OCI-M1 (cell line): ENCODE measurements around the gene DDB1.

Experiments
- DNase-seq: peaks from one replicate; lab custom pipeline; 2025; lab: John Stamatoyannopoulos, UW

Gene DDB1

DNA sequence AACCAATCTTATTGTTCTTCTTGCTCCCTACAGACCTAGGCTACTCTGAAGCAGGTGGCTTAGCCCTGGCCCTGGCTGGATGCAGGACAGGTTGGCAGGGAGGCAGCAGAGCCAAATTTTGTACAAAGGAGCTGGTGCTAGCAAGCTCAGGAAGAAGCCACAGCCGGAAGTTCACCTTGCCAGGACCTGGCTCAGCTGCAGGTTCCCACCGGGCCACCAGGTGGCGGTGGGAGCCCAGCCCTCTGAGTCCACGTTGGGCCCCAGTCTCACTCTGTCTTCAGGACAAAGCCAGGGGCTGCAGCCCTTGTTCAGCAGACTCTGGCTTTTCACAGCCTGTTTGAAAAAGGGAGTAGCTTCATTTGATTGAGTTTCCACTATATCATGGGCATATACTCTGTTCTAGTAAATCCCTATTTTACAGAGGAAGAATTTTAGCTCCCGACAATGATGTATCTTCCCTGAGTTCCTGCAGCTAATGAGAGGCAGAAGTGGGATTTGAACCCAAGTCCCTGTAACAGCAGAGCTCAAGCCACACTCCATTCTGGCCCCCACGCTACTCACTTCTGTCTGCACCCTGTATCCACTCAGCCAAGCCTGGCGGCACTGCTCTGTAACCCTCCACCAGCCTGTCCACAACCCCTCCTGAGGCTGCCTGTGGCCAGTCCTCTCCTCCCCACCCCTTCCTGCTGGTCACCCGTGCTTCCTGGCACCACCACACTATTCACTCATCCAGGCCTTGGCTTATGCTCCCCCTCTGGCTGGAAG is 3.4 kb upstream of the DDB1 start:
- peak; percentile 91 for DNase-seq

DNA sequence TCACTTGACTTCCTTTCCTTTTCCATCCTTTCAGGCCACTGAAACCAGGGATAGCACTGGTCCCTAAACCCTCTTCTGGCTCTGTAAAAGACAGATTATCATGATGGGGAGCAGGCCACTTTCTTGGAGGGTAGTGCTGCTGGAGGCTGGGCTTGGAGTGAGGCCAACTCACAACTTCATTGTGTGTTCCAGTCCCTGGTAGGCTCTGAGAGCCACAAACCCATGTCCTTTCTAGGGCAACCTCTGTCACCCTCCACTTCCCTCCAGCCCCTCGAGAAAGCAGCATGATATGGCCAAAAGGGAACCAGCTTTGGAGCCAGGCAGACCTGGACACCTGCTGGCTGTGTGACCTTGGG is 2.4 kb upstream of the DDB1 start:
- DNase-seq: peak; percentile 25

DNA sequence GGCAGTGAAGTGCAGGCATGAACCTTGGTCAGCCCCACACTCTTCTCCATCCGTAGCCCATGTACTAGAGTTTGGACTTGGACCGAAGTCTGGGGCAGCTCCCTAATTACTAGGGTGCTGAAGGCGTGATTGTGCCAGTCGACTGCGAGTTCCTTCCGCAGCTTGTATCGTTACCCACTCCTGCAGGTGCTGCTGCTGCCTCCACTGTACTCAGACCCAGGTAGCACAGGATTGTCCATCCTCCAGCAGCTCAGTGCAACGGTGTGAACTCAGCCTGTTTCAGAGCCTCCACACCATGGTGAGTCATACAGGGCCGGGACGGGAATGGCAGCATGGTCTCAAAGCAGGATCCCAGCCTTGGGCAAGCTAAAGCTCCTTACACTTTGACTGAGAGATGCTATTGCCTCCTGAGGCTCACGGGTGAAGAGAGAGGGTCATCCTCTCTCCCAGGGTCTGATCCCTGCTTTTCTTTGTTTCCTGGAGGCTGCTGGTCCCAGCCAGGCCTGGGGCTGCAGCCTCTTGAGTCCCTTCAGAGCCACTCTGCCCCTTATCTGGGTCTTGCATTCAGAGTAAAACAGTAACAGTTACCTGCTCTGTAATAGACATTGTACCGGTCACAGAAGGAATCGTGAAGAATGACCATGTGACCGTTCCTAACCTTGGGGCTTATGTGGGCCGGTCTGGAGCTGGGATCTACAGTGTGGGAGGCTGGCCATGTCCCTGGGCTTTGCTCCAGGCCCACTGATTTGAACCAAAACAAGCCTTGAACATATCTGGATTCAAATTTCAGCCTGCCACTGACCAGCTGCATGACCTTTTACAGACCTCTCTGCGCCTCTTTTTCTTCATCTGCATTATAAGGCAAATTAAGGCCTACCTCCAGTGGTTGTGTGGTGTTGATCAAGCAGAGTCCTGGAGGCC is 1.8 kb upstream of the DDB1 start:
- peak; percentile 23 for DNase-seq

DNA sequence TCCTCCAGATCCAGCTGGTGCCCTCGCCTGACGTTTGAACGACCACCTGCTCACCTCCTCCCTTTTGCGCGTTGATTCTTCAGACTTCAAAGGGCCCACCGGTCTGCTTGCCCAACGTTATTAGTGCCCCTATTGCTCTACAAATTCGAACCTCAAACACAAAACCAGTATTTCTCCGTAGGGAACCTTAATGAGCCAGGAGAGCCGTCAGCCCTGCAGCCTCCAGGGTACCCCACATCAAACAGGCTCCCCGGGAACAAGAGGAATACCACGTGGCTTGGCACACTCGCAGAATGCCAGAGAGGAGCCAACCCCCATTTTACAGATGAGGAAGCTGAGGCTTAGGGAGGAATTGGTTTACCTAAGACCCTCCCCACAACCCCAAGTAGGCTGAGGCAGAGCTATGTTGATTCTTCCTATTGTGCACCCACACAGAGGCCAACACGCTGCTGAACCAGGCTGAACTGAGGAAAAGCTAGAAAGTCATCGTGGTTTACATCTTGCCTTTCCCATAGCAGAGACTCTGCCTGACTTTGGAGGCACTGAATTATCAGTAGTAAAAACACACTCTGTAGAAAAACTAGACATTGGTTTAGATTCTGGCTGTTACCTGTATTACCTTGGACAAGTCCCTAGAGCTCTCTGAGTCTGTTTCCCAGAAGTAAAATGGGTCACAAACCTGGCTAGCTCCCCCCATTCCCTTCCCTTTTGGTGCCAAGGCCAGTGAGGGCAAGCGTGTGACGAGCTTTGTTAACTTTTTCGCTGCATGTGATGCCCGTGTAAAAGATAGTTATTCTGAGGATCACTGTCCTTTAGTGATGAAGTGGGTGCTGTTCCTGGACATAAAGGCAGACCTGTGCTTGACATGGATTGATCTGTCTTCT is 887 bp upstream of the DDB1 start:
- peak; percentile 58 for DNase-seq

DNA sequence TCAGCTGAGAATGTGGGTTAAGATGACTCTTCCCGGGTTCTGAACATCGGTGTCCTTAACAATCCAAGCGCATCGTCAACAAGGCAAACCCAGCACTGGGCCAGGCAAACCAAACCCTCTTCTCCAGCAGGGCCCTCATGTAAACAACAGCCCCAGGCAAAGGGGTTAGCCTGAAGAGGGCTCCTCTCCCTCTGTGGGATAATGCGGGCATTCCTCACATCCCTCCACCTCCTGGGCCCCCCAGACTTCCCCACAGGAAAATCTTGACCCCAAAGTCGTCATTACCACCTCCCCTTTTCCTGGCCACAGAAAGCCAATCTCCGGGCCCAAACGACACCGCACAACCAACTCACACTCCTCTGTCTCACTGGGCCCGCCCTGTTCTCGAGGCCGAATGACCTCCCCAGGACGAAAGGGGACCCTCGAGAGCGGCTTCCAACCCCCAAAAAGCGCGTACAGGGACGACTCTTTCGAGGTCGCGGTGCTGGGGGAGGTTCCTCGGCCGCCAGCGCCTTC is 566 bp downstream of the DDB1 start:
- DNase-seq: no peak

DNA sequence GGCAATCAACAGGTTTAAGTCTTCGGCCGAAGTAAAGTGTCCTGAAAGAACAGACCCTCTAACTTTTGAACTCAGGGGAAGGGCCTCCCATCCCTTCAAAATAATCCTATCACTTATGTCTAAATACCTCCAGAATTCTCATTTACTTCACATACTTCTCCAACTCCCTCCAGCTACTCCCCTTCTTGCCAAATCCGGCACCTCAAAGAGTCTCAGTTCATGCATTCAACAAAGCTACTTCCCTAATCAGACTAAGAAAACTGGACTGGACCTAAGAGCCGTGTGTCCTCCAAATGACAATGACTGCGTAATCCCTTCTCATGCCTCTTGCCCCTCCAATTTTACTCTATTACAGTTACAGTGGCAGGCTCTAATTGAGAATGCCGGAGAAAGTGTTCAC is 1.3 kb downstream of the DDB1 start:
- peak; percentile 42 for DNase-seq

DNA sequence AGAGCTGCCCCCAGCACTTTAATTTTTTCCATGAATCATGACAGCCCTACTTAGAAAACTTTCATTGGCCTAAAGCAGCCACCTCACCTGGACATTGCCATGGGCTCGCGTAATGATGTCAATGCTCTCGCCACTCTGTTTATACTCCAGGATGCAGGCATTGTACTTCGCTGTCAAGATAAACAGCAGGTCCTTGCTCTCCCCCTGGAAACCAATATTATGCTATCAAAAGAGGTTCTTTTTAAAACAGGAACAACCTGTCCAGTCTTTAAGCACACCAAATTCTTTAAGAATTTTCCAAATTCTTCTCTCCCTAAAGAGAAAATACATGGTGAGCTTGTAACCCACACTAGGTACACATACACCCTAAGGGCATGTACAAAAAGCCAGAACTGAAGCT is 3.0 kb downstream of the DDB1 start:
- no peak for DNase-seq

DNA sequence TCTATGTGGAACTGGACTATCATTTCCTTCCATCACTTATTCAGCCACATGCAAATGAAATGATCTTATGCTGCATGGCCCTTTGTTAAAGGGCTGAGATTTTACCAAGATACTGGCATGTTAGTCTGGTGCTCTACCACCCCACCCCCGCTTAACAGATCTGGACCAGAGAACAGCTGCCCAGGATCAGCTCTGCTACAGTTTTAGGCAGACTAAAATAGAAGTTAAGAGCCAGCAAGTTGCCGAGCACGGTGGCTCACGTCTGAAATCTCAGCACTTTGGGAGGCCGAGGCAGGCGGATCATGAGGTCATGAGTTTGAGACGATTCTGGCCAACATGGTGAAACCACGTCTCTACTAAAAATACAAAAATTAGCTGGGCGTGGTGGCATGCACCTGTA is 4.6 kb downstream of the DDB1 start:
- DNase-seq: no peak

DNA sequence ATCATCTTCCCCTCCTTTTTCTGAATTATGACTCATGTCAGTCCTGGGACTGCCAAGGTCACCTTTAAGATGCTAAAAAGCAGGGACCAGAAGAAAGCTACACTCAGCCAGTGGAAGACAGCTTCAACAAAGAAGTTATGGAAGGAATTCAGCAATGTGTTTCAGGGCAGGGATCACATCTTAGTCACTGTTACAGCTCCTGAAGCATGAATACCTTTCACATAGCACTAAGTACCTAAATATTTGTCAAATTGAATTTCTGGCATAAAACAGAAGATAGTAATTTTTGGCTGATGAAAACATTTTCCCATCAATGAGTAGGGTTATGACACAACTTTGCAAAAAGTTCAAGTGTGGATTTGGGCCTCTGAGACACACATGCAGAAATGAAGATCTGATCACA is 5.2 kb downstream of the DDB1 start:
- DNase-seq: no peak

DNA sequence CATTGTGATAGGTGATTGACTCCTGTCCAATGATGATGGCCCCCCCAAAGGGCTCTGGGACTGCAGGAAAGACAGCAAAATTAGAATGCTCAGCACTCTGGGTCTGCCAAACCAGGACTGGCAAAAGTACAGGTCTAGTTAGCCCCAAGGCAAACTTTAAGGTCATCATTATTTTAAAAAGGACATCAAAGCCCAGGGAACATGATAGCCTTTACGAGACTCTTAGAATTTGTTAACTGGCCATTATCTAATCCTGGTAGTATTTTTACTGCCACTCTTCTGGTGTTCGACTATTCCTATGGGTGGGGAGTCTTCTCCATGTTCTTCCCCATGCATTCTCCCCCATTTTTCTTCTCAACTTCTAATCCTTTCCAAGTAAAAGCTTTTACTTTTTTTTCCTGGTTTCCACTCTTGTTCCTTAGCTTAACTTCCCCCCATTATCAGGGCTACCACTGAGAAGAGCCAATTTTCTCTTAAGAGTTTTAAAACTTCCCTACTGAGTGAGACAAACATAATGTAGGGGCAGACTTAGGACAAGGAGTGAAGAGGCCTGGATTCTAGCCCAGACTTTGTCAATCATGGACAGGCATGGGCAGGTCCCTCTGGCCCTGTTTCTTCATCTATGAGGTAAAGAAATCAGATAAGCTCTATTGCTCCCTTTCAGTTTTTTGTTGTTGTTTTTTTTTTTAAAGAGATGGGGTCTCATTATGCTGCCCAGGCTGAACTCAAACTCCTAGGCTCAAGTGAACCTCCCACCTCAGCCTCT is 7.1 kb downstream of the DDB1 start:
- no peak for DNase-seq

DNA sequence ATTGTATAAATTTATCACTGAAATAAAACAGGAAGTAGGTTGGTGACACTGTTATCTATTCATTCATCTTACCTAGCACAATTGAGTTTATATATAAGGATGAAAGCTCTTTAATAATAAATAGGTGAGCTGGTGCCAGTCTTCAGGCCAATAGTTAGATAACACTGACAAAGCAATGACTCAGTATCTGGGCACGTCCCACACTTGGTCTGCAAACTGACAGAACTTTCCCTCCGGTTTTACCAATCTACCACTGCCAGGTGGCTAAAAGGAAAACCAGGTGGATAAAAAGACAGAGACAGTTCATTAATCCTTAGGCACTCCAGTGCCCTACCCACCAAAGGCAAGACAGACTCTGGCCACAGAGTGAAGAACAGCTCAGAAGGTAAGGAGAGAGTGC is 17.6 kb downstream of the DDB1 start:
- no peak for DNase-seq

DNA sequence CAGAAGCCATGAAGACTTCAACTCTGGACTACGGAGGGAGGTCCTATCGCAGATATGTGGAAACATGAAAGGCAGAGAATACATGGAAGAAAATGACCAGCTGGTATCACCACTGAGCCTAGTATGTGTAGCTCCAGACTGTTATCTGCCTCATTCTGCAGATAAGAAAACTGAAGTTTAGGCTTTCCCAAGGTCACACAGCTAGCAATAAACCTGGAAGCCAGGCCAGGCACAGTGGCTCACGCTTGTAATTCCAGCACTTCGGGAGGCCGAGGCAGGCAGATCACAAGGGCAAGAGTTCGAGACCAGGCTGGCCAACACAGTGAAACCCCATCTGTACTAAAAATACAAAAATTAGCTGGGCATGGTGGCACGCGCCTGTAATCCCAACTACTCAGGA is 22.2 kb downstream of the DDB1 start:
- DNase-seq: no peak

DNA sequence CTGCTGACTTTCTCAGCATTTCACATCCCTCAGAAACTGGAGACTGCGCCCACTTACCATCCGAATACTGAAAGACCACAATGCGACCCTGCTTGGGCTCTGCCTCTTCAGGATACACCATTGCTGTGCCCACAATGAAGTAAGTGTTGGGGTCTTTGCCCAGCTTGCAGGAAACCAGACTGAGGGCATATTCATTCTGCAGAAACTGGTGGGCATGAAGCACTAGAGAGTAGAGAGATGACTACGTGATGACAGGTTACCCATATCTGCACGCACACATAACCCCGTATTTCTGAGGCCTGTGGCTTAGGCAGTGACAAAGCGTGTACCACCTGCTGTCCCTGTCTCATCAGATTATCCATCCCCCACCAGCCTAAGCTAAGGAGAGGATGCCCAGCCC is 23.2 kb downstream of the DDB1 start:
- no peak for DNase-seq

DNA sequence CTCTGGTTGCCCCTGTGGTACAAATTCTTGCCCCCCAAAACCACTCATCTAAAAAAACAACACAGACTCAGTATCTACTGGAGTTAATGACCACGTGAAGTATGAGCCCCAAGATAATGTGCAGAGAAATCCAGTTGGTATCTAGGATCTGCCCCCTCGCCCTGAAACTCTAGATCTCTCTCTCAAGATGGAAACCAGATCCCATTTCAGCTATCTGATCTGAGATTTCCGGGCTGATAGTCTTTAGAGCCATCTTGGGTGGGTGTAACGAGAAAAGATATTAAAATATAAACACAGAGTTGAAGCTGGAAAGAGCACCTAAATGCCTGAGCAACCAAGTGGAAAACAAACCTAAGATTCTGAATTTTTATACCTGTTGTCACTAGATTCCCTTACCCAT is 23.8 kb downstream of the DDB1 start:
- DNase-seq: no peak

DNA sequence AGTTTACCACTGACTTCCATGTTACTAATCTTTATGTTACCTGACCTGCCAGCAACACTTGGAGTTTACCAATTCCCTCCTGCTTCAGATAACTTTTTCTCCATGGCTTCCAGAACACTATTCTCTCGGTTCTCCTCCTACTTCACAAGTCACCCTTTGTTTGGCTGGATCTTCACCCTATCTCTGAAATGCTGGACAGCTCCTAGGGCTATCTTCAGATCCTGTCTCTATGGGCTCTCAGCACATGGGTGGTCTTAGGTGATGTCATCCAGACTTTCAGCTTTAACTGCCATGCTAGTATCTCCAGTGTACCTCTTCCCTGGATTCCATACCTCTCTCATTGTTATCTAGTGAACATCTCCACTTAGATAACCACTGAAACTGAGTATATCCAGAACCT is 25.6 kb downstream of the DDB1 start:
- no peak for DNase-seq

DNA sequence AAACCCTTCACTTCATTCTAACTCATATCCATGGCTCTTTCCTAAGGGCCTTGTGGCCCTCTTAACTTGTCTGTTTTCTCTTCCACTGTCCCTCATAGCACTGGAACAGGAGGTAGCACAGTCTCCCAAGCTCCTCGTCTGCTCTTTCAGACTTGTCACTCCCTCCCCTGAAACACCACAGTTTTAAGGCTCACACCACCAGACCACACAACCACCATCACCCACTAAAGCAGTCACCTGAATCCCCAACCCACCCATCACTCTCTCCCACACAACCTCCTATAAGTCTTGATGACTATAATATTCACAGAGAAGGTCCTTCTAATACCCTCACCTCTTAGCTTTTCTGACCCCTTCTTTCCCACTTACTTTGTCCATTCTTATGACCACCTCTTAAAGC is 26.7 kb downstream of the DDB1 start:
- DNase-seq: no peak

DNA sequence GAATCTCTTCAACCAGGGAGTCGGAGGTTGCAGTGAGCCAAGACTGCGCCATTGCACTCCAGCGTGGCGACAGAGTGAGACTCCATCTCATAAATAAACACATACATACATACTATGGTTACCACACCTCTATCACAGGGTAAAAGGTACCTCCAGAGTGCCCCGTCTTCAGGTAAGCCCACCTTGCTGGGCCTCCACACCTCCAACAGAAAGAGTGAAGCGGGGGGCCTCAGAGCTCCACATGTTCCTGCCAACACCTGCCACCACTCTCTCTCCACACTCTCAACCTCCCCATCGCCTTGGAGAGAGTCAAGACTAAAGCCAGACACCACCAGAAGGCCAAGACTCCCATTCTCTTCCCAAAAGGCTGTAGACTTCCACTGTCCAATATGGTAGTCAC is 27.5 kb downstream of the DDB1 start:
- DNase-seq: no peak

DNA sequence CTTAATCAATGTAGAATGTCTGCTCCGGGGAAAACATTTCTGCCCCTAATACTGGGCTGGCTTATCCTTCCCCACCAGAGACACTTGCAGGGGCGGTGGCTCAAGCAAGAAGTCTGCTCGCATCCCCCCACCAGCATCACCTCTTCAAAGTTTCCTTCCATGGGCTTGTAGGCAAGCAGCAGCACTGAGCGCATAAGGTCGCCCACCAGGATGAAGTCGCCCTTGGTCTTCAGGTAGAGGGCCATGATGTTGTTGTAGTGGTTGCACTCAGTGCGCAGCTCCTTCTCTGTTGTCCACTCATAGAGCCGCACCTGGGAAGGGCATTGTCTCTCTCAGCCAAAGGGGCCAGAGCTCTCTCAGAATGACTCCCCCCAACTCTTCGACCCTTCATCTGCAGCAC is 29.2 kb downstream of the DDB1 start:
- DNase-seq: no peak

DNA sequence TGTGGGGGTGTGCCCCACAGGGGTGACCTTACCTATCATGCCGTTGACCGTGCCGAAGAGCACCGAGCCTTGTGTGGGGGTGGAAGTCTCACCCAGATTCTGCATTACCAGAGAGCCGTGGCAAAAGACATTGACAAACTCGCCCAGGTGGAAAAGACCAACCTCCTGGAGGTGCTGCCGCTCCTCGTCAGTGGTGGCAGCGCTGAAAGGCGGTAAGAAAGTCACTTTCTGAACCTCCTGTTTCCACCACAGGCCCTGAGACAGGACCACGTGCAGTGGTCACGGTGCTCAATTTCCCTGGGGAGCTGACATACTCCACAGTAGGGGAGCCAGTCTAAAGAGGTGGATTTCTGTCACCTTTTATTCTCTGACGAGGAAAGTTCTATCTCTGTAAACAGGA is 30.4 kb downstream of the DDB1 start:
- no peak for DNase-seq

DNA sequence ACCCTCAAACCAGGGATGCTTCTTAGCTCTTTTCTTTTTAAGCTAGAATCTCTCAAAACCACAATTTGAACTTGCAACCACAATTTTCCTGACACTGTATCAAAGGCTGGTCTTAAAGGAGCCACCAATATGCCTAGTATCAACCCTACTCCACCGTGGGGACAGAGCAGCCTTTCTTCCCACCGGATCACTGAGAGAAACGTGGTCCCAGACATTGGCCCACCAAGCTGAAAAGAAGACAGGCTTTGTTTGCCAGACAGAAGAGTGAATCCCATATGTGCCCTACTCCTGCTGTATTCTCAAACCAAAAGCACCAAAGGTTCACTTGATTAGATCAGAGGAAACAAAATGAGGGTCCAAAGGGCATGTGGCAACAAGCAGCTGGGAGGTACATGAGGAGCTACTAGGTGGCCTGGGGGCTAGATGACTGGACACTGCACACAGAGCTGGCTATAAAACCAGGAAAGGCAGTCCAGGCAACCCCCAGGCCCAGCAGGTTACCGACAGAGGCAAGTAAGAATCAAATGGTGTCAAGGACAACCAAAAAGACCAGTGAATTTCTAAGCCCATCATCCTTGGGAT is 34.2 kb downstream of the DDB1 start:
- no peak for DNase-seq

DNA sequence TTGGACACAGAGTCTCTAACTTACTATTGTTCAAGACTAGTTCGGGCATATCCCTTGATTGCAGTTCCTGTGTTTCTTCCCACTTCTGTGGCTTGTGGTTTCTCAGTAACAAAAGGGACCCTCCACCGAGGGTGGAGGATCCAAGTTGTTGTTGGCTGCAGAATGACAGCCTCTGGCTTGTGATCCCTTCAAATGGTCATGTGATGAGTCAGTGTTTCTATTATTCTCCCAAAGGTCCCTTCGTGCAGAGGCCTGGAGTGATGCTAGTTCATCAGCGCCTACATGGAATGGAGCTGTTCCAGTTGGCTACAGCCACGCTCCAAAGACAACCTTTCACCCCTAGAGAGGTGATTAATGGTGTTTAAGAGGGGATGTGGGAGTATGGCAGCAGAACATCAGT is 35.2 kb downstream of the DDB1 start:
- DNase-seq: peak; percentile 29
